ENCODE data around the gene FAM180A. TPM values are rescaled to one million over a fixed set of nuclear protein-coding genes. Genes with fewer than 3 reads are reported as not detected.

The FAM180A gene
- total and polyA plus RNA-seq, 7 experiments from 2014 or later: not detected

- Histone ChIP-seq H3K4me1 (ENCODE audit: control insufficient read depth in 2 of 2, insufficient read depth in 2 of 2, low read length in 2 of 2) (no peaks in the 10 kb centered on the region), H3K27ac (ENCODE audit: low read depth, low read length) (no peak overlapping the region), H3K36me3 (ENCODE audit: control insufficient read depth in 2 of 3, insufficient read depth in 3 of 3, low read length in 3 of 3) (no peaks in the 10 kb centered on the region), H3K9me3 (ENCODE audit: control insufficient read depth in 2 of 3, low read length in 3 of 3) (no peaks in the 10 kb centered on the region), H3K27me3 (ENCODE audit: control insufficient read depth in 2 of 2, insufficient read depth in 2 of 2, low read length in 2 of 2) (no peaks in the 10 kb centered on the region), H3K4me3 (ENCODE audit: low read length) (no peak overlapping the region)
- DNase-seq: no peak
- ChIA-PET POLR2A (no interaction called here), CTCF (no interaction called here)
- H3K4me3 Mint-ChIP-seq: no peak overlapping the region
- H3K27me3 Mint-ChIP-seq: peaks cover 2 to 20% (median 16%) of the 10 kb centered on the region in 5 donors
- H3K27ac Mint-ChIP-seq: peak overlapping the region in 1 of 9 donors; percentile 63
- H3K4me1 Mint-ChIP-seq: no peaks in the 10 kb centered on the region
- intact Hi-C loops (cut with micrococcal nuclease): no loop called here
- peaks cover 0 to 6% (median 0%) of the 10 kb centered on the region in 5 donors for H3K36me3 Mint-ChIP-seq
- H3K9me3 Mint-ChIP-seq: peaks cover 0 to 16% (median 3%) of the 10 kb centered on the region in 11 donors
- no peak for ATAC-seq
These were observed 24.9 kb upstream of the FAM180A start for GRCh38 chr7:135773464-135773863.

- ChIA-PET CTCF (no interaction called here), POLR2A (no interaction called here)
- H3K27ac Mint-ChIP-seq: no peak overlapping the region
- peaks cover 0 to 17% (median 16%) of the 10 kb centered on the region in 5 donors for H3K27me3 Mint-ChIP-seq
- no peaks in the 10 kb centered on the region for H3K9me3 ChIP-seq (ENCODE audit: control insufficient read depth in 2 of 3, low read length in 3 of 3)
- no peaks in the 10 kb centered on the region for H3K4me1 ChIP-seq (ENCODE audit: control insufficient read depth in 2 of 2, insufficient read depth in 2 of 2, low read length in 2 of 2)
- peaks cover 0 to 9% (median 0%) of the 10 kb centered on the region in 11 donors for H3K9me3 Mint-ChIP-seq
- intact Hi-C loops (cut with micrococcal nuclease): no loop called here
- H3K36me3 Mint-ChIP-seq: no peaks in the 10 kb centered on the region
- H3K27ac ChIP-seq (ENCODE audit: low read depth, low read length): no peak overlapping the region
- no peak for ATAC-seq
- no peak for DNase-seq
- no peaks in the 10 kb centered on the region for H3K36me3 ChIP-seq (ENCODE audit: control insufficient read depth in 2 of 3, insufficient read depth in 3 of 3, low read length in 3 of 3)
- H3K4me3 ChIP-seq (ENCODE audit: low read length): no peak overlapping the region
- no peaks in the 10 kb centered on the region for H3K4me1 Mint-ChIP-seq
- H3K27me3 ChIP-seq (ENCODE audit: control insufficient read depth in 2 of 2, insufficient read depth in 2 of 2, low read length in 2 of 2): no peaks in the 10 kb centered on the region
- H3K4me3 Mint-ChIP-seq: no peak overlapping the region
These were observed 24.1 kb upstream of the FAM180A start for GRCh38 chr7:135772639-135773222.

GRCh38 chr7:135771961-135772638 lies 23.5 kb upstream of the FAM180A start:
- Mint-ChIP-seq H3K36me3 (no peaks in the 10 kb centered on the region), H3K27me3 (peaks cover 0 to 17% (median 12%) of the 10 kb centered on the region in 5 donors), H3K9me3 (peaks cover 0 to 3% (median 0%) of the 10 kb centered on the region in 11 donors), H3K4me1 (no peaks in the 10 kb centered on the region), H3K4me3 (no peak overlapping the region), H3K27ac (no peak overlapping the region)
- H3K9me3 ChIP-seq (ENCODE audit: control insufficient read depth in 2 of 3, low read length in 3 of 3): no peaks in the 10 kb centered on the region
- ATAC-seq (no peak), DNase-seq (no peak)
- no peaks in the 10 kb centered on the region for H3K36me3 ChIP-seq (ENCODE audit: control insufficient read depth in 2 of 3, insufficient read depth in 3 of 3, low read length in 3 of 3)
- no peak overlapping the region for H3K27ac ChIP-seq (ENCODE audit: low read depth, low read length)
- intact Hi-C loops (cut with micrococcal nuclease): no loop called here
- no peak overlapping the region for H3K4me3 ChIP-seq (ENCODE audit: low read length)
- H3K4me1 ChIP-seq (ENCODE audit: control insufficient read depth in 2 of 2, insufficient read depth in 2 of 2, low read length in 2 of 2): no peaks in the 10 kb centered on the region
- CTCF ChIA-PET: no interaction called here
- POLR2A ChIA-PET: no interaction called here
- no peaks in the 10 kb centered on the region for H3K27me3 ChIP-seq (ENCODE audit: control insufficient read depth in 2 of 2, insufficient read depth in 2 of 2, low read length in 2 of 2)

GRCh38 chr7:135771051-135771450 lies 22.4 kb upstream of the FAM180A start:
- ChIA-PET CTCF (no interaction called here), POLR2A (no interaction called here)
- Histone ChIP-seq H3K4me3 (ENCODE audit: low read length) (no peak overlapping the region), H3K9me3 (ENCODE audit: control insufficient read depth in 2 of 3, low read length in 3 of 3) (no peaks in the 10 kb centered on the region), H3K4me1 (ENCODE audit: control insufficient read depth in 2 of 2, insufficient read depth in 2 of 2, low read length in 2 of 2) (no peaks in the 10 kb centered on the region), H3K27me3 (ENCODE audit: control insufficient read depth in 2 of 2, insufficient read depth in 2 of 2, low read length in 2 of 2) (no peaks in the 10 kb centered on the region), H3K27ac (ENCODE audit: low read depth, low read length) (no peak overlapping the region), H3K36me3 (ENCODE audit: control insufficient read depth in 2 of 3, insufficient read depth in 3 of 3, low read length in 3 of 3) (no peaks in the 10 kb centered on the region)
- DNase-seq: no peak
- intact Hi-C loops (cut with micrococcal nuclease): no loop called here
- H3K9me3 Mint-ChIP-seq: no peaks in the 10 kb centered on the region
- H3K27me3 Mint-ChIP-seq: peaks cover 0 to 24% (median 12%) of the 10 kb centered on the region in 5 donors
- no peaks in the 10 kb centered on the region for H3K4me1 Mint-ChIP-seq
- no peaks in the 10 kb centered on the region for H3K36me3 Mint-ChIP-seq
- H3K4me3 Mint-ChIP-seq: no peak overlapping the region
- no peak for ATAC-seq
- H3K27ac Mint-ChIP-seq: no peak overlapping the region

GRCh38 chr7:135770139-135770710 lies 21.6 kb upstream of the FAM180A start:
- Mint-ChIP-seq H3K36me3 (no peaks in the 10 kb centered on the region), H3K4me3 (no peak overlapping the region), H3K27ac (no peak overlapping the region), H3K27me3 (peaks cover 0 to 30% (median 14%) of the 10 kb centered on the region in 5 donors), H3K9me3 (peaks cover 0 to under 1% (median 0%) of the 10 kb centered on the region in 11 donors), H3K4me1 (no peaks in the 10 kb centered on the region)
- Histone ChIP-seq H3K4me3 (ENCODE audit: low read length) (no peak overlapping the region), H3K36me3 (ENCODE audit: control insufficient read depth in 2 of 3, insufficient read depth in 3 of 3, low read length in 3 of 3) (no peaks in the 10 kb centered on the region), H3K9me3 (ENCODE audit: control insufficient read depth in 2 of 3, low read length in 3 of 3) (no peaks in the 10 kb centered on the region), H3K27ac (ENCODE audit: low read depth, low read length) (no peak overlapping the region), H3K4me1 (ENCODE audit: control insufficient read depth in 2 of 2, insufficient read depth in 2 of 2, low read length in 2 of 2) (no peaks in the 10 kb centered on the region), H3K27me3 (ENCODE audit: control insufficient read depth in 2 of 2, insufficient read depth in 2 of 2, low read length in 2 of 2) (no peaks in the 10 kb centered on the region)
- intact Hi-C loops (cut with micrococcal nuclease): no loop called here
- no peak for DNase-seq
- ChIA-PET CTCF (no interaction called here), POLR2A (no interaction called here)
- no peak for ATAC-seq

GRCh38 chr7:135769005-135769802 lies 20.6 kb upstream of the FAM180A start:
- H3K36me3 ChIP-seq (ENCODE audit: control insufficient read depth in 2 of 3, insufficient read depth in 3 of 3, low read length in 3 of 3): no peaks in the 10 kb centered on the region
- H3K27me3 Mint-ChIP-seq: peaks cover 0 to 33% (median 18%) of the 10 kb centered on the region in 5 donors
- H3K27ac ChIP-seq (ENCODE audit: low read depth, low read length): no peak overlapping the region
- DNase-seq (no peak), ATAC-seq (no peak)
- peaks cover 0 to 3% (median 0%) of the 10 kb centered on the region in 7 donors for H3K4me1 Mint-ChIP-seq
- CTCF ChIA-PET: no interaction called here
- H3K4me3 Mint-ChIP-seq: no peak overlapping the region
- no peaks in the 10 kb centered on the region for H3K4me1 ChIP-seq (ENCODE audit: control insufficient read depth in 2 of 2, insufficient read depth in 2 of 2, low read length in 2 of 2)
- POLR2A ChIA-PET: no interaction called here
- peaks cover 0 to 4% (median 0%) of the 10 kb centered on the region in 11 donors for H3K9me3 Mint-ChIP-seq
- no peak overlapping the region for H3K27ac Mint-ChIP-seq
- no peaks in the 10 kb centered on the region for H3K36me3 Mint-ChIP-seq
- no peaks in the 10 kb centered on the region for H3K9me3 ChIP-seq (ENCODE audit: control insufficient read depth in 2 of 3, low read length in 3 of 3)
- H3K4me3 ChIP-seq (ENCODE audit: low read length): no peak overlapping the region
- intact Hi-C loops (cut with micrococcal nuclease): no loop called here
- no peaks in the 10 kb centered on the region for H3K27me3 ChIP-seq (ENCODE audit: control insufficient read depth in 2 of 2, insufficient read depth in 2 of 2, low read length in 2 of 2)

All from naive thymus-derived CD4-positive, alpha-beta T cell (primary cell).